Activated naive CD8-positive, alpha-beta T cell treated with anti-CD3 and anti-CD28 coated beads, Interleukin-2, amount 10 ng/mL, durations not matched to agents 7 days and 5 days (primary cell): ENCODE measurements around the gene C4BPB. TPM values are rescaled to one million over a fixed set of nuclear protein-coding genes. Genes with fewer than 3 reads are reported as not detected.

ENCODE experiments used
- ATAC-seq: fragments of 150-1000 bp; cut with Tn5 transposase; one replicate; pipeline ENCODE4 v1.10.0; 2021; ENCODE audit warnings: low read depth, moderate library complexity
- POLR2A ChIA-PET: fragments of 350-600 bp; sonication (Branson Sonifier 250); formaldehyde crosslinking; loops from one replicate; lab custom pipeline; 2021; ENCODE audit warnings: antibody characterized with exemption; lab: Charles Lee
- DNase-seq: peaks from one replicate; pipeline ENCODE4 v3.0.0; 2021
- H3K27ac Mint-ChIP-seq: one replicate; pipeline ENCODE4 v1.8.0; 2022; ENCODE audit warnings: mild to moderate bottlenecking, mixed read lengths
- H3K27me3 Mint-ChIP-seq: one replicate; pipeline ENCODE4 v1.8.0; 2022; ENCODE audit warnings: mild to moderate bottlenecking, moderate library complexity, mixed read lengths
- H3K36me3 Mint-ChIP-seq: one replicate; pipeline ENCODE4 v1.8.0; 2021; ENCODE audit warnings: mild to moderate bottlenecking, mixed read lengths
- H3K4me1 Mint-ChIP-seq: one replicate; pipeline ENCODE4 v1.8.0; 2021; ENCODE audit warnings: mixed read lengths
- H3K4me3 Mint-ChIP-seq: one replicate; pipeline ENCODE4 v1.8.0; 2022; ENCODE audit warnings: mild to moderate bottlenecking, moderate library complexity, mixed read lengths
- H3K9me3 Mint-ChIP-seq: one replicate; pipeline ENCODE4 v1.8.0; 2021; ENCODE audit warnings: mixed read lengths
- total RNA-seq, 2 experiments: library from RNA; stranded (reverse); gene quantifications; one replicate each; pipeline ENCODE4 v1.2.3, GENCODE V29; 2021

C4BPB gene
- total RNA-seq, 2 experiments from 2014 or later, result 1.0 to 2.7 TPM

DNA sequence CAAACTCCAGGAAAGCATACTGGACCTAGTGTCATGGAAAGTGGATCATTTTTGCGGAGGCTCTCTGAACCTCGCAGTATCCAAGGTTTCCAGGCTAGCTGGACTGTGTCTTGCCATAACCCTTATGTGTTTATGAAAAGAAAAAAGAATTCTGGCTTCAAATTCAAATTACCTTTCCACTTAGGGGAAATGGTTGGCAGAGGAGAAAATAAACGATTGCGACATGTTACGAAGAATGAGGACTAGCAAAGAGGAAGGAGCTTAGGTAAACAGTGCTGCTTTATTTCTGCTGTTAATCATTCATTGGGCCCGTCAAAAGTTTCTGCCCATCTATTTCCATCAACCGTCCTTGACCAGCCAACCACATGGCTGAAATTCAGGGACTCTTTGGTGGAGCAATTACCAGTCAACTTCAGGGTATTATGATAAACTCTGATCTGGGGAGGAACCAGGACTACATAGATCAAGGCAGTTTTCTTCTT, 15.3 kb downstream of the C4BPB start, which contains the start of gene C4BPA:
Gene C4BPA, plus strand, starts transcription at position 342 of the 482 bp plus-strand sequence. CDS start 8,793 bp downstream, outside the sequence.
- DNase-seq (no peak), ATAC-seq (no peak)
- H3K27ac Mint-ChIP-seq, result no peak within 1 kb of the TSS
- H3K4me1 Mint-ChIP-seq, result peaks cover 3% of the 10 kb centered on the region
- H3K36me3 Mint-ChIP-seq, result peaks cover 6% of the 10 kb centered on the region
- H3K9me3 Mint-ChIP-seq, result peaks cover 4% of the 10 kb centered on the region
- POLR2A ChIA-PET, result no interaction called here
- peaks cover 10% of the 10 kb centered on the region for H3K27me3 Mint-ChIP-seq
- H3K4me3 Mint-ChIP-seq, result no peak within 1 kb of the TSS

DNA sequence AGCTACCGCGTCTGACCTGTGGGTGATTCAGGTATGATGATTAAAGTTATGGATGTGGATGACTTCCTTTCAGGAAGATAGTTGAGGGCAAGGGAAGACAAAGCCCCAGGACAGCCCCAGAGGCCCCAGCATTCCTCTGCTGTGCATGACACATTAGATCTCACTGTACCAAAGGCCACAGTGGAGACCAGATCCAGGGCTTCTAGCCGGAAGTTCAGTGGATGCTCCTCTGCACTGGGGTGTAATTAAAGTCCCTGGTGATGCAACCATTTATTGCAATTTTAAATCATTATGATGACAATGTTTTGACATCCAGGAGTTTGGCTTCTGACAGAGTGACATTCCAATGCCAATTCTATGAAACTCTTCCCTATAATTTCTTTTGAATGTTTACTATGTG, 20.3 kb downstream of the C4BPB start:
- POLR2A ChIA-PET, result no interaction called here
- DNase-seq (no peak), ATAC-seq (no peak)
- H3K27ac Mint-ChIP-seq, result no peak overlapping the region
- H3K36me3 Mint-ChIP-seq, result no peaks in the 10 kb centered on the region
- peaks cover 20% of the 10 kb centered on the region for H3K27me3 Mint-ChIP-seq
- H3K9me3 Mint-ChIP-seq, result peaks cover 2% of the 10 kb centered on the region
- H3K4me3 Mint-ChIP-seq, result no peak overlapping the region
- H3K4me1 Mint-ChIP-seq, result peaks cover 3% of the 10 kb centered on the region

DNA sequence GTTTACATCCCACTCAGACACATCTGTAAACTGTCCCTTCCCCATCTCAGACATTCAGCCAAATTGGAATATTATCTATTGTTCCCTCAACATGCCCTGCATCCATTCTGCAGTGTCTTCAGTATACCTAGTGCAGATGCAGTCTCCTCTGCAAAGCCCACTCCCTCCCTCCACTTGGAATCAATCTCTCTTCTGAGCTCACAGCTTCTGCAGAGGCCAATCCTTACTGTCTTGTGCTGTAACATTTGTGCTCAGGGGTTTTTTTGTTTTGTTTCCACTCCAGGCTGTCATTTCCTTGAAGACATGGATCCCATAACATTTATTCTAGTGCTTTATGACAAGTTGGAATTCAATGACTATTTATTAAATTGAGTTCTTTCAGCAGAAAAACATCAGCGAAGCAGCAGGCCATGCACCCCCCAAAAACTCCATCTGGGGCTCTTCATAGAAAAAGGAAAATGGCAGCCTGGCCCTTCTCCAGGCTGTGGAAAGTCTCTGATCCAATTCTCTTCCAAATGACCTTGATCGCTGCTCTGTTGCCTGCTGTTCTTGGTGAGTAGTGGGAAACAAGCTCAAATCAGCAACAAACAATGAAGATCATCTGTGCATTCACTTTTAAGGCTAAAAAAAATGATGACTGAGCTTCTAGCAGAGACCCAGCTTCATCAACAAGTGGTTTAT, 24.1 kb downstream of the C4BPB start:
- Mint-ChIP-seq H3K9me3 (no peaks in the 10 kb centered on the region), H3K4me1 (no peaks in the 10 kb centered on the region), H3K36me3 (no peaks in the 10 kb centered on the region), H3K27ac (no peak overlapping the region), H3K4me3 (no peak overlapping the region), H3K27me3 (peaks cover 23% of the 10 kb centered on the region)
- DNase-seq (no peak), ATAC-seq (no peak)
- POLR2A ChIA-PET, result no interaction called here

DNA sequence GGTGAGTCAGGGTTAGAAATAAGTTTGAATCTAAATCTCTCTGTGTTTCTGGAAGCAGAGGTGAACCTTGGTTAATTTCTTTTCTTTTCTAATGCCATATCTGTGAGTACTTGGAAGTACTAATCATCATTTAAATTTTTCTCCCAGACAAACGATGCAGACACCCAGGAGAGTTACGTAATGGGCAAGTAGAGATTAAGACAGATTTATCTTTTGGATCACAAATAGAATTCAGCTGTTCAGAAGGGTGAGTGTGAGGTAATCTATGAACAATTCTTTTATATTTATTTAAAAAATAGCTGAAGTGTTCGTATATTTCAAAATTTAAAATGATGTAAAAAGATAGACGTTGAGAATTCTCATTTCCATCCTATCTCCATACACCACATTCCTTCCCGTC, 26.6 kb downstream of the C4BPB start:
- H3K9me3 Mint-ChIP-seq, result no peaks in the 10 kb centered on the region
- H3K27me3 Mint-ChIP-seq, result peaks cover 19% of the 10 kb centered on the region
- DNase-seq (no peak), ATAC-seq (no peak)
- H3K36me3 Mint-ChIP-seq, result no peaks in the 10 kb centered on the region
- no peaks in the 10 kb centered on the region for H3K4me1 Mint-ChIP-seq
- POLR2A ChIA-PET, result no interaction called here
- H3K4me3 Mint-ChIP-seq, result no peak overlapping the region
- H3K27ac Mint-ChIP-seq, result no peak overlapping the region

DNA sequence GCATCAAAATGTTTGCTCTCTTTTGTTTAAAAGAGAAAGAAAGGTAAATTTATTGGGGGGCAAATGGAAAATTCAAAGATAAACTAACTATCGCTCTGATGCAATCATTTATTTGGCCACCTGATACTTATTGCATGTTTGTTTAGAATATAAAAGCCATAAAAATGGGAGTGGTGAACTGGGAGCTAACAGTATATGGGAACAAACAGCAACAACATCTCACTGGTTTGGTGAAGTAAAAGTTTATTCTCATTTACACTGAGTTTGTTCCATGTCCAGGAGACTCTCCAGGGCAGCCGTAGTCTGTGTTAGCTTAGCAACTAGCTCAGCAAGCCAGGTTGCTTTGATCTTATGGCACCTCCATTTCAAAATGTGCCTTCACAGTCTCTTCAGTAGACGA, 35.7 kb downstream of the C4BPB start:
- POLR2A ChIA-PET, result no interaction called here
- ATAC-seq, result no peak
- Mint-ChIP-seq H3K9me3 (peaks cover 17% of the 10 kb centered on the region), H3K27me3 (peaks cover 2% of the 10 kb centered on the region), H3K27ac (no peak overlapping the region), H3K36me3 (peaks cover 7% of the 10 kb centered on the region), H3K4me3 (no peak overlapping the region), H3K4me1 (no peaks in the 10 kb centered on the region)
- DNase-seq, result no peak

DNA sequence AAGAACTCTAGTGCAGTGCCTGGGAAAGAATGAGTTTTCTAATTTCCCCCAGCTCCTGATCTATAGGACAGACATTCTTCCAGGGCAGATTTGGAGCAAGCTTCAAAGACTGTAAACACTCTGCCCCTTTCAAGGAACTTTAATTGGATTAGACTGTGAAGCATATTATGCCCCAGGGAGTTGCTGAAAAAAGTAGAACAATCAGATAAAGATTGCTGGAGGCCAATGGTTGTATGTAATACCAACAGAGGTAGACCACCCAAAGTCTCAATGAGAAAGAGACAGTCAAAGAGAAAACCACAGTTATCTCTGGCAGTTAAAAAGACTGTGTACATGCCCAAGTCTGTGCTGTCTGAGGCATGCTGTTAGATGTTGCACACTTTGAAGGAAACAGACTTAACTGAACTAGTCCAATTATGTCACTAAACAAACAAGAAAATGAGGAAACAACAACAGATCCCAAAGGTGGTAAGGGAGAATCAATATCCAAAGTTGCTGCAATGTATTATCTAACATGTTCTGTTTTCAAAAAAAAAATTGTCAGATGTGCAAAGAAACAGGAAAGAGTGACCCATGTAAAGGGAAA, 39.8 kb downstream of the C4BPB start:
- ATAC-seq (no peak), DNase-seq (no peak)
- Mint-ChIP-seq H3K9me3 (peaks cover 20% of the 10 kb centered on the region), H3K27ac (no peak overlapping the region), H3K4me1 (no peaks in the 10 kb centered on the region), H3K27me3 (peaks cover 4% of the 10 kb centered on the region), H3K4me3 (no peak overlapping the region), H3K36me3 (peaks cover 9% of the 10 kb centered on the region)
- POLR2A ChIA-PET, result no interaction called here

DNA sequence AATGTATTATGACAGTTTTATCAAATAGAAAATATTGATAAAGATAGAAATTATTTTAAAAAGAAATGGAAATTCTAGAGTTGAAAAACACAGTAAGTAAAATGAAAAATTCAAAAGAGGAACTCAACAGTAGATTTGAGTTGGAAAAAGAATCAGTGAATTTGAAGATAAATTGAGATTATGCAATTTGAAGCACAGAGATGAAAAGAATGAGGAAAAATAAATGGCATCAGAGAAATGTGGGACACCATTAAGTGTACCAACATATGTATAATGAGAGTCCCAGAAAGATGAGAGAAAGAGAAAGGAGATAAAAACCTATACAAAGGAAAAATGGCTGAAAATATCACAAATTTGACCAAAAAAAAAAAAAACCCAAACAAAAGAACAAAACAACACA, 40.4 kb downstream of the C4BPB start:
- H3K36me3 Mint-ChIP-seq, result peaks cover 9% of the 10 kb centered on the region
- no peaks in the 10 kb centered on the region for H3K4me1 Mint-ChIP-seq
- DNase-seq (no peak), ATAC-seq (no peak)
- no peak overlapping the region for H3K27ac Mint-ChIP-seq
- peaks cover 20% of the 10 kb centered on the region for H3K9me3 Mint-ChIP-seq
- H3K4me3 Mint-ChIP-seq, result no peak overlapping the region
- peaks cover 4% of the 10 kb centered on the region for H3K27me3 Mint-ChIP-seq
- POLR2A ChIA-PET, result no interaction called here

DNA sequence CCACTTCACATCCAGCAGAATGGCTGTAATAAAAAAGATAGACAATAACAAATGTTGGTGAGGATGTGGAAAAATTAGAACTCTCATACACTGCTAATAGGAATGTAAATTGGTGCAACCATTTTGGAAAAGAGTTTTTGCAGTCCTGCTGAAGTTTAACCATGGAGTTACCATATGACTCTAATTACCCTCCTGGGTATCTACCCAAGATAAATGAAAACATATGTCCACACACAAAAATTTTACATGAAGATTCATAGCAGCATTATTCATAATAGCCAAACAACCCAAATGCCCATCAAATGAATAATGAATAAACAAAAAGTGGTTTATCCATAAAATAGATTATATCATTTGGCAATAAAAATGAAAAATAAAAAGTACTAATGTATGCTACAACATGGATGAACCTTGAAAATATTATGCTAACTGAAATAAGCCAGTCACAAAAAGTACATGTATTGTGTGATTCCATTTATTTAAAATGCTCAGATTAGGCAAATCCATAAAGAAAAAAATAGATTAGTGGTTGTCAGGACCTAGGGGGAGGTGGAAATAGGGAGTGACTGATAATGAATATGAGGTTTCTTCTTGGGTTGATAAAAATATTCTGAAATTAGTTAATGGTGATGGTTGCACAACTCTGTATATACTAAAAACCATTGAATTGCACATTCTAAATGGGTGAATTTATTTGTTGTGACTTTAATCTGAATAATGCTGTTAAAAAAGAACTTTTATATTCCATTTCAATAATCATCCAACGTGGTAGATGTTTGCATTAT, 41.8 kb downstream of the C4BPB start:
- H3K27me3 Mint-ChIP-seq, result peaks cover 4% of the 10 kb centered on the region

DNA sequence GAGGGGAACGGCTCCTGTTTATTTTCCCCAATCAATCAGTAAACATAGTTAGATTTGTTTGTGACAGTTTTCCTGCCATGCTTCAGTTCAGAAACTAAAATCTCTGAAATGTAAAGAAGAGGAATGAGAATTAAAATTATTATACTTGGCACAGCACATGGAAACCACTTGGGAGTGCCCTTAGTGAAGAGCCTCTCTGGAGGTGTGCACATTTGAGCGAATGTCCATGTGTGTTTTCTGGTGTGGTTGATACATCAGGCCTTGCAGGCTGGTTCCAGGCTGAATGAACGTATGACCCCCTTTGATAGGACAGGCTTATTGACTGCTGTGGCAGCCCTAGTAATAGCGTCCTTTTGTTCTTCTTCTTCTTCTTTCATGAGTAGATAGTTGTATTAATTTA, 42.5 kb downstream of the C4BPB start:
- no peak overlapping the region for H3K4me3 Mint-ChIP-seq
- H3K27ac Mint-ChIP-seq, result no peak overlapping the region
- no peak for ATAC-seq
- DNase-seq, result no peak
- peaks cover 9% of the 10 kb centered on the region for H3K36me3 Mint-ChIP-seq
- POLR2A ChIA-PET, result no interaction called here
- H3K9me3 Mint-ChIP-seq, result peaks cover 20% of the 10 kb centered on the region
- peaks cover 4% of the 10 kb centered on the region for H3K27me3 Mint-ChIP-seq
- no peaks in the 10 kb centered on the region for H3K4me1 Mint-ChIP-seq

More for the DNA sequence above, 41.8 kb downstream of the C4BPB start:
- H3K27ac Mint-ChIP-seq, result no peak overlapping the region
- POLR2A ChIA-PET, result no interaction called here
- peaks cover 9% of the 10 kb centered on the region for H3K36me3 Mint-ChIP-seq
- peaks cover 20% of the 10 kb centered on the region for H3K9me3 Mint-ChIP-seq
- DNase-seq, result no peak
- ATAC-seq, result no peak
- no peak overlapping the region for H3K4me3 Mint-ChIP-seq
- no peaks in the 10 kb centered on the region for H3K4me1 Mint-ChIP-seq

DNA sequence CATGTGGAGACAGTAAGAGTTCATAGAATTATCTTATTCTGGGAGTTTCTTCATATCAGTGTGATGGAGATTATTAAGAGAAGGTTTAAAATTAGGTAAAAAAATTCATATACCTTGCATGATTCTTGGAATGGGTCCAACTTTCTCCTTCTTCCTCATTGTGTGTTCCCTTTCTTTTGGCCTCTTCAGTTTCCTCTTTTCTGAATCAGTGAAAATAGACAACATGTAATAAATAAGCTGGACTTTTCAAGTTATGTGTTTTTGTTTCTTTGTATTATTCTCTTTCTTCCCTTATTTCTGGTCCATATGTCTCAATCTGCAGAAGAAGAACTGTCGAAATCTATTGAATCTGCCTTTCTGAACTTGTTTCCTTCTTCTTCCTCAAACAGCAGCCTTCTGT, 45.9 kb downstream of the C4BPB start:
- H3K4me3 Mint-ChIP-seq, result no peak overlapping the region
- no peak for DNase-seq
- H3K9me3 Mint-ChIP-seq, result peaks cover 5% of the 10 kb centered on the region
- no peak for ATAC-seq
- POLR2A ChIA-PET, result no interaction called here
- peaks cover 2% of the 10 kb centered on the region for H3K36me3 Mint-ChIP-seq
- peaks cover 2% of the 10 kb centered on the region for H3K27me3 Mint-ChIP-seq
- no peaks in the 10 kb centered on the region for H3K4me1 Mint-ChIP-seq
- H3K27ac Mint-ChIP-seq, result no peak overlapping the region

DNA sequence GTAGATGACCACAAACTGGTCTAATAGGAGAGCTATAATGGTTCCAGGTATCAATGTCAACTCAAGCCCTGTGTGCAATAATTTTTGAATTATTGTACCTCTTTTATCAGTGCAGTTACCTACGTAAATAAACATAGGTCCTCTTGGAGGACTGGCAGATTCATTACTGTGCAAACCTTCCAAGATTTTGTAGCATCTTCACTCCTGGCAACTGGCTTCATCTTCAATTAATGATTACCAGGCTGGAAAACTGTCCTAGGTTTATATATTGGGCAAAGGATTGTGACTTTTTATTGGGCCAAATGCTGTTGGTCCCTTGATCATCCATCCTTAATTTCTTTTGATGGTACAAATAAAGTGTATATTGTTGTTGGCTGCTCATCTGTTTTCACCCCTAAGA, 51.0 kb downstream of the C4BPB start:
- ATAC-seq, result no peak
- no peaks in the 10 kb centered on the region for H3K36me3 Mint-ChIP-seq
- POLR2A ChIA-PET, result no interaction called here
- no peak overlapping the region for H3K27ac Mint-ChIP-seq
- no peaks in the 10 kb centered on the region for H3K27me3 Mint-ChIP-seq
- DNase-seq, result no peak
- no peak overlapping the region for H3K4me3 Mint-ChIP-seq
- no peaks in the 10 kb centered on the region for H3K9me3 Mint-ChIP-seq
- no peaks in the 10 kb centered on the region for H3K4me1 Mint-ChIP-seq

DNA sequence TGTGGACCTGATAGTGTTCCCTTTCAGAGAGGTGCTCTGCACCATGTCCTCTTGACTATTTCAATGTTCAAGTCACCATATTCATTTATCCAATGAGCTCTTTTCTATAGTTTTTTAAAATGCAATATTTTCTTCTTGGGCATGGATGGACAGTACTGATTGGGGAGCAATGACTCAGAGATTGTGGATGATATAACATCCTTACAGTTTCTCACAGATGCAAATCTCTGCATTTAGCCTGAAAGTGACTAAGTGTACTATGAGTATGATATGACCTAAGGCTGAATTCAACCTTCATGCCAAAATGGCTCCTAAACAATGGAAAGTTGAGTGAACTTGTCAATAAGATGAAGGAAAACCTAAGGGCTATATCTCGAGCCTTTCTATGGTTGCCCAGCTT, 51.9 kb downstream of the C4BPB start:
- Mint-ChIP-seq H3K9me3 (peaks cover 2% of the 10 kb centered on the region), H3K27ac (no peak overlapping the region), H3K36me3 (peaks cover 2% of the 10 kb centered on the region), H3K4me1 (no peaks in the 10 kb centered on the region), H3K4me3 (no peak overlapping the region), H3K27me3 (no peaks in the 10 kb centered on the region)
- POLR2A ChIA-PET, result no interaction called here
- ATAC-seq (no peak), DNase-seq (no peak)

DNA sequence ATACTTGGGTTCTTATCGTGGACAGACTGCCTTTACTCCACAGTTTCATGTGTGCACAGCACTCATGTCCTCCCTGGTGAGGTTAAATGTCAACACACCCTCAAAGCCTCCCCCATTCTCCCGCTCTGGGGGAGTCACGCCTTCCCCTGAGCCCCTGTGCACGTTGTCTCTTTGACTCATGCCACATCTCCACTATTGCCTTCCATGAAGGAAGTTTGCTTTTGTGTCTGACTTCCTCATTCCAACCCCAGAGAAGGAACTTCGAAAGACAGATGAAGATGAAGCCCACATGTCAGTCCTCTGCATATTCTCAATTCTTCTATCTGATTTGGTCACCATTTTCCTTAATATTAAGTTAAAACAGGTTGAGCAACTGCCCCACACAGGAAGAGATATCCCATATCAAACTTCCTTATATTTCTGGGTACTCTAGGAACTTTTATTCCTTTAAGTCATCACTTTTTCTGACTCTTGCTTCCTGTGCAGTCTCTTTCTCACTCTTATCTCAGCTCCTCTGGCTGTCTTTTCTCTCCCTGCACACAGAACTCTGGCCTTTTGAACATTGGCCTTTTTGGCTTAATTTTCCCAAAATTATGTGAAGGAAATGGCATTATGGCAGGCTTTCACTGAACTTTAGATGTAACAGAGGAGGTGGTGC, 56.9 kb downstream of the C4BPB start:
- DNase-seq, result no peak
- Mint-ChIP-seq H3K36me3 (peaks cover 2% of the 10 kb centered on the region), H3K27me3 (peaks cover 2% of the 10 kb centered on the region), H3K27ac (no peak overlapping the region), H3K4me1 (no peaks in the 10 kb centered on the region), H3K4me3 (no peak overlapping the region), H3K9me3 (peaks cover 4% of the 10 kb centered on the region)
- POLR2A ChIA-PET, result no interaction called here
- ATAC-seq, result no peak
